ENCODE measurements around the gene DACT1. TPM values are rescaled to one million over a fixed set of nuclear protein-coding genes. Genes with fewer than 3 reads are reported as not detected.

Gene DACT1
- total and polyA plus RNA-seq, 10 of the 15 experiments (the other 5 are each of a cell fraction or from before 2014, with no cell fraction given), result 0.13 to 2.9 (median 0.91) TPM

- H3K4me1 ChIP-seq (ENCODE audit: control insufficient read depth, insufficient read depth, low read length), result no peaks in the 10 kb centered on the region
- no peaks in the 10 kb centered on the region for H3K9me3 ChIP-seq (replicated peaks; ENCODE audit: control insufficient read depth, insufficient read depth, low read length)
- CTCF ChIA-PET, result interaction anchor here (0.6 kb wide), 1 partner anchor 465 kb away, joined by 3 read pairs; no protein-coding TSS in a partner anchor
- SMC1A ChIA-PET (ENCODE audit: uncharacterized antibody, unreplicated experiment), result no interaction called here
- FAIRE-seq (no peak), DNase-seq (ENCODE audit: low read depth, low spot score) (no peak), ATAC-seq (no peak)
- no peak overlapping the region for H2AFZ ChIP-seq (ENCODE audit: control insufficient read depth, low read depth, low read length)
- H3K79me2 ChIP-seq (ENCODE audit: control insufficient read depth, insufficient read depth, low read length), result no peaks in the 10 kb centered on the region
- no TSS peak for BruUV-seq (replicated peaks)
- H3K27me3 ChIP-seq (replicated peaks in 1 of 2; ENCODE audit: control insufficient read depth in 2 of 2, insufficient read depth in 2 of 2, low read length in 1 of 2), result no peaks in the 10 kb centered on the region
- H3K27ac ChIP-seq (ENCODE audit: control insufficient read depth, insufficient read depth), result no peak overlapping the region
- RAD21 ChIA-PET (ENCODE audit: unreplicated experiment), result interaction anchor here (1.5 kb wide), 1 partner anchor 39 kb away, joined by 3 read pairs; no protein-coding TSS in a partner anchor
- H3K4me2 ChIP-seq (ENCODE audit: control insufficient read depth, insufficient read depth), result no peak overlapping the region
- H3K4me3 ChIP-seq, result no peak overlapping the region
- intact Hi-C loops (cut with micrococcal nuclease; ENCODE audit: unreplicated experiment), result no loop called here
- no peak for TF ChIP-seq SREBF1 (IDR thresholded peaks at IDR 0.05; ENCODE audit: low read length)
- no peak for TF ChIP-seq MYB (IDR thresholded peaks at IDR 0.05; ENCODE audit: borderline replicate concordance, low read depth, low read length)
- TF ChIP-seq MEF2A (IDR thresholded peaks at IDR 0.05; ENCODE audit: insufficient read depth, low read depth, low read length), result no peak
- TF ChIP-seq SMC3 (IDR thresholded peaks at IDR 0.05; ENCODE audit: borderline replicate concordance, low read length), result no peak
- H3K36me3 ChIP-seq (ENCODE audit: control insufficient read depth in 2 of 2, insufficient read depth in 2 of 2, low read length in 1 of 2), result no peaks in the 10 kb centered on the region
- in situ Hi-C loops (cut with MboI), result no loop called here
- no peaks in the 10 kb centered on the region for H4K20me1 ChIP-seq (ENCODE audit: control insufficient read depth, insufficient read depth)
- POLR2A ChIA-PET, result no interaction called here
- 47% methylated on average over 2 of the region's 2 CpGs for WGBS (ENCODE audit: insufficient coverage, insufficient replicate concordance, low lambda C conversion rate, missing lambda C conversion rate)
- H3K9ac ChIP-seq (ENCODE audit: control insufficient read depth, insufficient read depth, low read length), result no peak overlapping the region
These were observed 38.1 kb upstream of the DACT1 start for GRCh38 chr14:58599707-58600106.

DNA sequence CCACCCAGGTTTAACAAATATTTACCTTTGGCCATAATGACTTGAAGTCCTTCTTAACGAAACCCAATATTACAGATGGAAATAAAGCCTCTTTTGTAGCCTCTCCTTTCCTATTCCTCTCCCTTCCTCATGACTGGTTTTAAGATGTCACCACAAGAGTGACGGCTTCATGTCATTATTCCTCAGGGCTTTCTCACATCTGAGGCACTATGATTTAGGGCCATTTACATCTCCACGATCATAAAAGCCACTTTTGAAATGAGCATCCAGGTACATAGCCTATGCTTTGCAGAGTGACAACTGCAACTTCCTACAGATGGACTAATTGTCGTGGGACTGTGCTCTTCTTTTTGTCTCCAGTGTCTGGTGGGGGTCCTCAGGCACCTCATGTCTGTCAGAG, 32.3 kb upstream of the DACT1 start:
- no TSS peak for BruUV-seq (replicated peaks)
- WGBS (ENCODE audit: insufficient coverage, insufficient replicate concordance, low lambda C conversion rate, missing lambda C conversion rate), result 2% methylated on average over 4 of the region's 4 CpGs
- FAIRE-seq, result no peak
- no peaks in the 10 kb centered on the region for H3K79me2 ChIP-seq (ENCODE audit: control insufficient read depth, insufficient read depth, low read length)
- ChIA-PET SMC1A (ENCODE audit: uncharacterized antibody, unreplicated experiment) (interaction anchor here (1.7 kb wide), 1 partner anchor 10 kb away, joined by 4 read pairs; no protein-coding TSS in a partner anchor), CTCF (no interaction called here), RAD21 (ENCODE audit: unreplicated experiment) (no interaction called here), POLR2A (no interaction called here)
- H3K27ac ChIP-seq (ENCODE audit: control insufficient read depth, insufficient read depth), result no peak overlapping the region
- no peaks in the 10 kb centered on the region for H3K36me3 ChIP-seq (ENCODE audit: control insufficient read depth in 2 of 2, insufficient read depth in 2 of 2, low read length in 1 of 2)
- H3K4me2 ChIP-seq (ENCODE audit: control insufficient read depth, insufficient read depth), result no peak overlapping the region
- no peak overlapping the region for H2AFZ ChIP-seq (ENCODE audit: control insufficient read depth, low read depth, low read length)
- no peak for ATAC-seq
- H3K27me3 ChIP-seq (replicated peaks in 1 of 2; ENCODE audit: control insufficient read depth in 2 of 2, insufficient read depth in 2 of 2, low read length in 1 of 2), result no peaks in the 10 kb centered on the region
- H3K4me1 ChIP-seq (ENCODE audit: control insufficient read depth, insufficient read depth, low read length), result no peaks in the 10 kb centered on the region
- H3K4me3 ChIP-seq, result no peak overlapping the region
- no peaks in the 10 kb centered on the region for H4K20me1 ChIP-seq (ENCODE audit: control insufficient read depth, insufficient read depth)
- H3K9ac ChIP-seq (ENCODE audit: control insufficient read depth, insufficient read depth, low read length), result no peak overlapping the region
- intact Hi-C loops (cut with micrococcal nuclease; ENCODE audit: unreplicated experiment), result no loop called here
- in situ Hi-C loops (cut with MboI), result no loop called here
- DNase-seq (ENCODE audit: low read depth, low spot score), result no peak
- no peaks in the 10 kb centered on the region for H3K9me3 ChIP-seq (replicated peaks; ENCODE audit: control insufficient read depth, insufficient read depth, low read length)
- TF ChIP-seq ZBED1 (IDR thresholded peaks at IDR 0.05; ENCODE audit: borderline replicate concordance) (no peak), IRF3 (IDR thresholded peaks at IDR 0.05) (no peak), ZNF217 (IDR thresholded peaks at IDR 0.05) (no peak), ZSCAN29 (IDR thresholded peaks at IDR 0.05) (no peak), IKZF1 (conservative IDR thresholded peaks at IDR 0.05) (no peak), ESRRA (IDR thresholded peaks at IDR 0.05; ENCODE audit: low read length) (no peak), RBBP5 (conservative IDR thresholded peaks at IDR 0.05) (no peak), IRF5 (IDR thresholded peaks at IDR 0.05; ENCODE audit: borderline replicate concordance) (no peak)
- TF ChIP-seq, protein P1, sequence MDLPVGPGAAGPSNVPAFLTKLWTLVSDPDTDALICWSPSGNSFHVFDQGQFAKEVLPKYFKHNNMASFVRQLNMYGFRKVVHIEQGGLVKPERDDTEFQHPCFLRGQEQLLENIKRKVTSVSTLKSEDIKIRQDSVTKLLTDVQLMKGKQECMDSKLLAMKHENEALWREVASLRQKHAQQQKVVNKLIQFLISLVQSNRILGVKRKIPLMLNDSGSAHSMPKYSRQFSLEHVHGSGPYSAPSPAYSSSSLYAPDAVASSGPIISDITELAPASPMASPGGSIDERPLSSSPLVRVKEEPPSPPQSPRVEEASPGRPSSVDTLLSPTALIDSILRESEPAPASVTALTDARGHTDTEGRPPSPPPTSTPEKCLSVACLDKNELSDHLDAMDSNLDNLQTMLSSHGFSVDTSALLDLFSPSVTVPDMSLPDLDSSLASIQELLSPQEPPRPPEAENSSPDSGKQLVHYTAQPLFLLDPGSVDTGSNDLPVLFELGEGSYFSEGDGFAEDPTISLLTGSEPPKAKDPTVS (IDR thresholded peaks at IDR 0.05; ENCODE audit: low read depth, low read length), result no peak
- TF ChIP-seq, protein P2, sequence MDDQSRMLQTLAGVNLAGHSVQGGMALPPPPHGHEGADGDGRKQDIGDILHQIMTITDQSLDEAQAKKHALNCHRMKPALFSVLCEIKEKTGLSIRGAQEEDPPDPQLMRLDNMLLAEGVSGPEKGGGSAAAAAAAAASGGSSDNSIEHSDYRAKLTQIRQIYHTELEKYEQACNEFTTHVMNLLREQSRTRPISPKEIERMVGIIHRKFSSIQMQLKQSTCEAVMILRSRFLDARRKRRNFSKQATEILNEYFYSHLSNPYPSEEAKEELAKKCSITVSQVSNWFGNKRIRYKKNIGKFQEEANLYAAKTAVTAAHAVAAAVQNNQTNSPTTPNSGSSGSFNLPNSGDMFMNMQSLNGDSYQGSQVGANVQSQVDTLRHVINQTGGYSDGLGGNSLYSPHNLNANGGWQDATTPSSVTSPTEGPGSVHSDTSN (IDR thresholded peaks at IDR 0.05; ENCODE audit: insufficient replicate concordance, low read depth, low read length), result no peak
